GM18873 (cell line): ENCODE results near the gene EFNB3.

Experiments used
- ATAC-seq: cut with Tn5 transposase; IDR thresholded peaks from one replicate; pipeline ENCODE4 v1.9.1; 2021; ENCODE audit warnings: mild to moderate bottlenecking, moderate library complexity, moderate number of reproducible peaks; ENCODE audit not compliant: unreplicated experiment, low FRiP score

The EFNB3 gene

GRCh38 chr17:7716901-7717755, 12.1 kb downstream of the EFNB3 start, which contains the start of gene DNAH2:
Gene DNAH2, plus strand, starts transcription at chr17:7717744. Its CDS starts 1,991 bp downstream, at chr17:7719735.
- no peak for ATAC-seq

- no peak for ATAC-seq
Observed at GRCh38 chr17:7717756-7718350, 12.9 kb downstream of the EFNB3 start.

GRCh38 chr17:7719661-7720060, 14.7 kb downstream of the EFNB3 start:
- no peak for ATAC-seq

DNA sequence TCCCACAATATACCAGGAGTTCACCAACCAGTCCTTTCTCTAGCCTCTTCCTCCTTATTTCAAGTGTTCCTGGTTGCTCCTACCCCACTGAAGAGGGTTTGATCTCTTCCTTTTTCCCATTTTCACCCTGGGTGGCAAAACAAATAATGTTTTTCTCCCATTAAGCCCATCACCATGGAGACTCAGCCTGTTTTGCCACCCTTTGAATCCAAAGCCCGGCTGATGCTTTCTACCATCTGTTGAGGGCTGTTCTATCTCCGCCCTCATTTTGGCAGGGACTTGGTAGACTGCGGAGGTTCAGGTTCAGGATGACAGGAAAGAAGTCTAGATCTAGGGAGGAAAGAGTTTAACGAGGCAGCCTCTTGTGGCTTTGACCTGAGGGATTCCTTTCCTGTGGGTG, 15.1 kb downstream of the EFNB3 start:
- no peak for ATAC-seq

DNA sequence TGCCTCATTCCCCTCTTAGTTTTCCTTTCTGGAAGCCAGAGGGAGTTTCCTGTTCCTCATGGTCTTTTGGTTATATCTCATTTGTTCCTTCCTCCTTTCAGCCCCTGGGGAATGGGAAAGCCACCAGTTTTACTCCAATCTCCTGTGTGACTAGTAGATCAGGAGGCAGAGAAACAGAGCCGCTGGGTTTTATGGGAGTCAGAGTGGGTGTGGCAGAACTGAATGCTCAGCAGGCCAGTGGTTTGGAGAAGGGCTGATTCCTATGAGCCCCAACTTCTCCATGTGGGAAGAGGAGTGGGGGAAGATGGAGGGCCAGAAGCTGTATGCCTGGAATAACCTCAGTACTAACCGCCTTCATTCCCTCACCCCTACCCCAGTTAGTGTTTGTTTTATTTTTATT, 16.6 kb downstream of the EFNB3 start:
- ATAC-seq, result no peak

- no peak for ATAC-seq
Observed at GRCh38 chr17:7727886-7728285, 22.9 kb downstream of the EFNB3 start.

DNA sequence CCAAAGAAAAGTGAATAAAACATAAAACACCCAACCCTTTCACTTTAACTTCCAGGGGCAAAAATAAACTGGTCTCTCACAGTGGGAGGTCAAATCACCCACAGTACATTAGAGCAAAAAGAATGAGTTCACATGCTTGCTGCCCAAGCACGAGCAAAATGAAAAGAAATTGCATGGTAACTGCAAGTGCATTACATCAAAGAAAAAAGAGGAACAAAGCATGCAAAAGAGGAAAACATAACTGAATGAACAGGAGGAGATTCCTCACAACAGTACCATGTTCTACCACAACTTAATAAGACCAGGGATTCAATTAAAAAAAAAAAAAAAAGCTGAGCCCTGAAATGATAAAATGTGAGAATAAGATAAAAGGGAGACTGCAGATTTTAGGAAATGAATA, 24.8 kb downstream of the EFNB3 start:
- no peak for ATAC-seq

DNA sequence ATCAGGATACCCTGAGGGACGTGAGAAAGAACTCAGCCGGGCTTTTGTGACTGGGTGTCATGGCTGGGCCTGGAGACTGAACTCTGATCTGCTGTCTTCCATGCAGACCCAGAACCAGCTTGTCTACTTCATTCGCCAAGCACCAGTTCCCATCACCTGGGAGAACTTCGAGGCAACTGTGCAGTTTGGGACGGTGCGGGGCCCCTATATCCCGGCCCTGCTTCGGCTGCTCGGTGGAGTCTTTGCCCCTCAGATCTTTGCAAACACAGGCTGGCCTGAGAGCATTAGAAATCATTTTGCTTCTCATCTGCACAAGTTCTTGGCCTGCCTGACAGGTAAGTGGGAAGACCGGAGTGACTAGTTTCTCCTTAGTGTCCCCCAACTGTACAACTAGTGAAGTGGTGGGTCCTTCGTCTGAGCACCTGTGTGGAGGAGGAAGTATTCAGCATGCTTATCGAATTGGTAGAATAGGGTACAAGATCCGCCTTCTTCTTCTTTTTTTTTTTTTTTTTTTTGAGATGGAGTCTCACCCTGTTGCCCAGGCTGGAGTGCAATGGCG, 28.1 kb downstream of the EFNB3 start:
- no peak for ATAC-seq

DNA sequence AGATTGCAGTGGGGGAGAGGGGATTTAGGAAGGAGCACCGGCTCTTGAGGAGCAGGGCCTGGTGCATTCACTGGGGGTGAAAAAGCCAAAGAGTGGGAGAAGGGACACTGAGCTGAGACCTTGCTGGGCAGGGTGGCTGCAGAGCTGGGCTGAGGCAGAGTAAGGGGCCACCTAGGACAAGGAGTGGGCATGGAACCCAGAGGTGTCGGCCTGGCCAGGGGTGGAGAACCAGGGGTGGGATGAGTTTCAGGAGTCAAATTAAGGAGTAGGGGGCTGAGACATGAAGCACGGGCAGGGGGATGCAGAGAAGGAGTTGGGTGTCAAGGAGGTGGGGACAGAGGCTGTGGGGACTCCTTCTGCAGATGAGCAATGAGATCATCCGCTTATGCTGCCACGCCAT, 32.6 kb downstream of the EFNB3 start:
- ATAC-seq, result no peak

DNA sequence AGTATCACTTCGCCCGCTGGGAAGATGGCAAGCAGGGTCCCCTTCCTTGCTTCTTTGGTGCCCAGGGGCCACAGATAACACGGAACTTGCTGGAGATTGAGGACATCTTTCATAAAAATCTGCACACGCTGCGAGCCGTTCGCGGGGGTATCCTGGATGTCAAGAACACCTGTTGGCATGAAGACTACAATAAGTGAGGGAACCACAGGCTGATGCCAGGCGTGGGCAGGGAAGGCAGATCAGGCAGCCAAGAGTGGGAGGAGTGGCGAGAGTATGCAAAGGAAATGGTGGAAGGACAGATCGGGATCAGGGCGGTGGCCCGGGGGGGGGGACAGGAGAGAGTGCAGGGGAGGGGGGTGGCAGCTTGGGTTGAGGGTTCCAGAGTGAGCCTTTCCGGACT, 34.7 kb downstream of the EFNB3 start:
- no peak for ATAC-seq

DNA sequence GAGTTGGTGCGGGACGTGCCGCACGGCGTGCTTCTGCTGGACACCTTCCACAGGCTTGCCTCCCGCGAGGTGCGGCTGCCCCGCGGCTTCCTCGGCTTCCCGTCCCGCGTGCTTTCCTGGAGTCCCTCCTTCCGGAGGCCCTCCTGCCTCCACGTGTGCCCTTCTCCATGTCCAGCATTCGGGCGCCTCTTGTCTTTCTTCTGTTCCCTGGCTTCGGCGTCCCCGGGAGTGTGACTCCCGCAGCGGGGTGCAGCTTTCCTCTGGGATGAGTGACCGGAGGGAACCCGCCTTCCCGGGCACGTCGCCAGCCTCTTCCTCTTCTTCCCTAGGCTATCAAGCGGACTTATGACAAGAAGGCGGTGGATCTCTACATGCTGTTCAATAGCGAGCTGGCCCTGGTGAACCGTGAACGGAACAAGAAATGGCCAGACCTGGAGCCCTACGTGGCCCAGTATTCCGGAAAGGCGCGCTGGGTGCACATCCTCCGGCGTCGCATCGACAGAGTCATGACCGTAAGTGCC, 35.5 kb downstream of the EFNB3 start:
- no peak for ATAC-seq

GRCh38 chr17:7742729-7743128, 37.7 kb downstream of the EFNB3 start:
- ATAC-seq, result no peak

DNA sequence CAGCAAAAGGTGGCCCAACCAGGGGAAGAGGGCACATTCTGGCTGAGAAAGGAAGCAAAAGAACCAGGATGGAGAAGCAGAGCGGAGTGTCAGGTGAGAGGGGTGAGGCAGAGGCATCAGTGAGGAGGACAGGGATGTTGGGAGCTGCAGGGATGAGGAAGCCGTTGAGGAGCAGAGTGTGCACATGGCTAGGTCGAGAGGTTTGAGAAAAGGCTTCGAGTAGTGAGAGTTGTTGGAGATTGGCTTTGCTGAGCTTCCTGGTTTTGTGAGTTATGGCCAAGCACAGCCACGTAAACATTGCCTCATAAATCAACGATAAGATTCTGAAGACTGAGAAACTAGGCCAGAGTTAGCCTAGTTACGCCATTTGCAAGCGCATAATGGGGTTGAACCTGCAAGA, 39.4 kb downstream of the EFNB3 start:
- ATAC-seq, result no peak

DNA sequence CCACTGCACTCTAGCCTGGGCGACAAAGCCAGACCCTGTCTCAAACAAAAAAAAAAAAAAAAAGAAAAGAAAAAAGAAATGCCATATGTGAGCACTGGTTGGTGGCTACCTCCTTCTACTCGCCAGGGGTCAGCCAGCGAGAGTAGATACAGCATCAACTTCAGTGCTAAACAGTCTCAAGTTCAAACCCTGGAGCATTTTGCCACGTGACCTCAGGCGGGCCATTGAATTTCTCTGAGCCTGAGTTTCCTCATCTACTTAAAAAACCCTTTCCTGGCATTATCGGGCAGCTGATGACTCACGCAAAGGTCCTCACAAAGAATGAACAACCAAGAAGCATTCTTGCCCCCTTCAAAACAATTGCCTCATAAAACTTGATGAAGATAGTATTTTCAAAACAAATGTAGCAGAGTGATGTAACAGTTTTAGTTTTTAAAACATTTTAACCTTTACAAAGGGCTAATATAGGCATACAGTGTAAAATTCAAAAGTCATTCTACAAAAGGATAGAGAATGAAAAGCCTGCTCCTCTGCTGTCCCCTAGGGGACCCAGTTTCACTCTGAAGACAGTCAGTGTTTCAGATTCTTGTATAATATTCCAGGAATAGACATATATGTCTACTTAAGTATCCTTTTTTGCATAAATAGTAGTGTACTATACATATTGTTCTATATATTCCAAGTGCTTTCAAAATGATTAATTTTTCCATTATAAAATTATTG, 40.9 kb downstream of the EFNB3 start:
- no peak for ATAC-seq

DNA sequence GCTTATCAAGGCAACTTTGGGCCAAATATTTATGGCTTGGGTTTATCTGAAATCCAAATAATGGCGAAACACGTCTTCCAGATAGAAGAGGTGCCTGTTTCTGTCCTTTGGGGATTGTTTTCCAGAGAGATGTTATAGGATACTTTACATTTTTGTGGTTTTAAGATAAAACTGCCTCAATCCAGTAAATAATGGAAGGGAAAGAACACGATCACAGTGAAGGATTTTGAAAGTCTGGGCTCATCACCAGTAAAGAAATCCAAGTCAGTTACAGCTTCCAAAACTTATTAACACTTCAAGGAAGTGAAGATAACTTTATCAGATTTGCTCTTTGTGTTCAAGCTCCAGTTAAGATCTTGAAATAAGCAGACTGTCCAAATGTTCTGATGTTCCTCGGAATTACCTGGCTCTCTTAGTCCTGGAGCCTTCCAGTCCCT, 42.7 kb downstream of the EFNB3 start:
- no peak for ATAC-seq

GRCh38 chr17:7748076-7748775, 43.2 kb downstream of the EFNB3 start:
- no peak for ATAC-seq

DNA sequence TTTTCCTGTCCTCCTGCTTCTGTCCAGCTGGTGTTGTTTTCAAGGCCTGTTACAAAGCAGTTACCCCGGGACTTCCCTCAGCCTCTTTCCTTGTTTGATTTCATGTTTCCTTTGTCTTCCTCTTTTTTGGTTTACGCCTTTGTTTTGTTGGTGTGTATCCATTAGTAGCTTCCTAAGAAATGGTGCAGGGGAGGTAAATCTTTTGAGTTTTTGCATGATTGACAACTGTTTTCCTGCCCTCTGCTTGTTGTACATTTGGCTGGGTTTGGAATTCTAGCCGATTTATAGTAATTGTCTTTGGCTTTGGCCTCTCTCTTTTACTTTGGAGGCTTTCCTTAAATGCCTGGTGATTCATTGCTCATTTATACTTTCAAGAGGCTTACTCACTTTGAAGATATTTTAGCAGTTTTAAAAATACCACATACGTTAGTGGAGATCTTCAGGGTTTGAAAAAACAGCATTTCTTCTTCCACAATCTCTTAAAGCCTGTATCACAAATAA, 45.4 kb downstream of the EFNB3 start:
- no peak for ATAC-seq

DNA sequence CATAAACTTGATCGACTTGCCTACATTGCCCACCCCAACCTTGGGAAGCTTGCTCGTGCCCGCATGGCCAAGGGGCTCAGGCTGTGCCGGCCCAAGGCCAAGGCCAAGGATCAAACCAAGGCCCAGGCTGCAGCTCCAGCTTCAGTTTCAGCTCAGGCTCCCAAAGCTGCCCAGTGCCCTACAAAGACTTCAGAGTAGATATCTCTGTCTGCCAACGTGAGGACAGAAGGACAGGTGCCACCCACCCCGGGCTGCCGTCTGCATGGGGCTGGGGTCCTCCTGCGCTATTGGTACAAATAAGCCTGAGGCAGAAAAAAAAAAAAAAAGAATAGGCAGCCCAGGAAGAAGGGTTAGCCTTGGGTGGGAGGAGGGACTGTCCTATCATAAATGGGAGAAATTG, 49.7 kb downstream of the EFNB3 start:
- ATAC-seq, result no peak

DNA sequence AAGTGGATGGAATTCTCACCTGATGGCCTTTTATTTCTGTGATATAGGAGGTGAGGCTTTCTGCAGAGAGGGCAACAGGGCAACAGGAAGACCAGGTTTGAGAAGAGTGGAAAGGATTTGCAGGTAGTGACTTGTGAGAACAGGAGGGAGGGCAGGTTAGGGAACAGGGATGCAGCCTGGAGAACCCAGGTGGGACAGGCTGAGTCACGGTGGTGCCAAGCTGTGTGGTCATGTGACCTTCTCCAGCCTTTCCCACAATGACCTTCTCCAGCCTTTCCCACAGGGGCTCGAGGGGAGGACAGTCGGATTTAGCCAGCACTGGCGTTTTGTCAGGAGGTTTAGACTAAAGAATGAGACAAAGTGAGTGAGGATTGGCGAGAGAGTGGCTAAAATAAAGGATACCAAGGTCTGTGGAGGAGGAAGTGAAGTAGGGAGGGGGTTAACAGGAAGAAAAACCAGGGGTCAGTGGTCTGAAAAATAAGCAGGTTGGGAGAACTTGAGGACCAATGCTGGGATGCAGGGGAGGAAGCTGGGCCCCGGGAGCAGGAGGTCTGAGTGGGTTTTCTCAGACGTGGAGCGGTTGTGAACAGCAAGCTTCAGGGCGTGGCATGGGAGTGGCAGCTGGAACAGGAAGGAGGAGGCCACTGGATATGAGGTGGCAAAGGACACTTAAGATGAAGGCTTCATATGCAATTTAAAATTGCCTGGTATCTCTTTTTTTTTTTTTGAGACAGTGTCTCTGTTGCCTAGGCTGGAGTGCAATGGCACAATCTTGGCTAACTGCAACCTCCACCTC, 50.3 kb downstream of the EFNB3 start:
- ATAC-seq, result no peak
